Measurements from ENCODE around the gene SELENOI.
"Not testable (repeated sequence)": the region's sequence is repeated elsewhere in the genome, so short reads cannot be mapped to it uniquely, and the experiment has no call there.

SELENOI gene, protein sequence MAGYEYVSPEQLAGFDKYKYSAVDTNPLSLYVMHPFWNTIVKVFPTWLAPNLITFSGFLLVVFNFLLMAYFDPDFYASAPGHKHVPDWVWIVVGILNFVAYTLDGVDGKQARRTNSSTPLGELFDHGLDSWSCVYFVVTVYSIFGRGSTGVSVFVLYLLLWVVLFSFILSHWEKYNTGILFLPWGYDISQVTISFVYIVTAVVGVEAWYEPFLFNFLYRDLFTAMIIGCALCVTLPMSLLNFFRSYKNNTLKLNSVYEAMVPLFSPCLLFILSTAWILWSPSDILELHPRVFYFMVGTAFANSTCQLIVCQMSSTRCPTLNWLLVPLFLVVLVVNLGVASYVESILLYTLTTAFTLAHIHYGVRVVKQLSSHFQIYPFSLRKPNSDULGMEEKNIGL

DNA sequence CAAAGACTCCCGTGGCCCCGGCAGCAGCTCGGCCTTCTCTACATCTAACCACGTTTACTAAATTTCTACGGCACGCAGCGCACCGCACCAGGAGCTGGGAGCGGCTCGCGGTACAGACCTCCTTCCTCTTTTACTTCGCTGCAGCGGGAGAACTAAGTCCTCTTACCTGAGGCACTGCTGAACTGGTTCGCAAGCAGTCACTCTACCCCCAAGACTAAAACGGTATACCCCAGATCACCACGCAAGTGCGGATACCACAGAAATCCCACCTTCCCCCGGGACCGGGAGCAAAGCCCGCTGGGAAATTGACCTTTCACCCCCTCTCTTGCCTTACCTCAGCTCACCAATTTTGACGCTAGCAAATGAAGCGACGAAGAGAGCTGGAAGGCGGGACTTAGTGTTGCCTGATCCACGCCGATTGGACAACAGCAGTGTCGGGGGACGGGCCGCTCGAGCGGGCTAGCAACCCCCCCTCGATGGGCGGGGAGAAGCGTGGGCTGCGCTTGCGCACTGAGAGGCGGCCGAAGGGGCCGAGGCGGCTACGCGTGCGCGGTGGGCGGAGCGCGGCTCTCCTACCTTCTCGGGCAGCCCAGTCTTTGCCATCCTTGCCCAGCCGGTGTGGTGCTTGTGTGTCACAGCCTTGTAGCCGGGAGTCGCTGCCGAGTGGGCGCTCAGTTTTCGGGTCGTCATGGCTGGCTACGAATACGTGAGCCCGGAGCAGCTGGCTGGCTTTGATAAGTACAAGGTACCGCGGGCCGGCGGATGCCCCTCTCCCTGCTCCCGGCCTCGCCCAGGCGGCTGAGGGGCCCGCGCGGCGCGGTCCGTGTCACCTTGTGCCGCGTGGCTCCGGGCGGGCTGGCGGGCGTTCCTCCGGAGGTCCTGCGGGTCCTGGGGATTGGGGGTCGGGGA, at the start of gene SELENOI:
Gene SELENOI (plus strand): TSS at position 599 of the 909 bp plus-strand sequence. CDS start 90 bp downstream, at position 689.
- DNase-seq = peak; percentile 99

DNA sequence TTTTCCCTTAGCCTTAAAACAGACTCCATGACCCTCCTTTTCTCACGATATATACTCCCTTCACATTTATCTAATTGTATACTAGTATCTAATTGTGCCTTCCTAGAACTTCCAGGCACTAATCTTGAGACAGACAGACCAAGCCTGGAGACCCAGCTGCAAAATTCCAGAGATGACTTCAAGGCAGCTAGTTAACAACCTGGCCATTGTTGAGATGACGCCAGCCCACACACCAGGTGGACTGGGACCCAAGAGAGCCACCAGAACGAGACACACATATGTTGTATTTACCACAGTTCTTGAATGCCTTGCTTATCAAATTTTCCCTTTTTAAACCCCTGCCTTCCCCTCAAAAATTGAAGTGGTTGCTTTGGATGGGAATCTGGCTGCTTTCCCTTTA, 48.9 kb upstream of the SELENOI start:
- no peak for DNase-seq

DNA sequence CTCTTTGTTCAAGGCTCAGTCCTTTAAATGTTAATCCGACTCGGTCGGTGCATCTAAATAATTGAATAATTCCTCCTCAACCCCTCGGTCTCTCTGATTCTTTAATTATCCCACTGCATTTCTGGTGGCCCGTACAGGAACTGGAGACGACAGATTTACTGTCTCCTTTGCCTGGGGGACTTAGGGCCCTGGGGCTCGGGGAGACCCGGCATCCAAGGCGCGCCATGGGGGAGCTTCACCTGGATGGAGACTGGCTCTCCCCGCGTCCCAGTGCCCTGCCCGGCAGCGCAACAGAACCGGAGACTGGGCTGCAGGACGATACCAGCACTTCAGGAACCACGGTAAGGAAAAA, 47.7 kb upstream of the SELENOI start:
- DNase-seq = no peak

DNA sequence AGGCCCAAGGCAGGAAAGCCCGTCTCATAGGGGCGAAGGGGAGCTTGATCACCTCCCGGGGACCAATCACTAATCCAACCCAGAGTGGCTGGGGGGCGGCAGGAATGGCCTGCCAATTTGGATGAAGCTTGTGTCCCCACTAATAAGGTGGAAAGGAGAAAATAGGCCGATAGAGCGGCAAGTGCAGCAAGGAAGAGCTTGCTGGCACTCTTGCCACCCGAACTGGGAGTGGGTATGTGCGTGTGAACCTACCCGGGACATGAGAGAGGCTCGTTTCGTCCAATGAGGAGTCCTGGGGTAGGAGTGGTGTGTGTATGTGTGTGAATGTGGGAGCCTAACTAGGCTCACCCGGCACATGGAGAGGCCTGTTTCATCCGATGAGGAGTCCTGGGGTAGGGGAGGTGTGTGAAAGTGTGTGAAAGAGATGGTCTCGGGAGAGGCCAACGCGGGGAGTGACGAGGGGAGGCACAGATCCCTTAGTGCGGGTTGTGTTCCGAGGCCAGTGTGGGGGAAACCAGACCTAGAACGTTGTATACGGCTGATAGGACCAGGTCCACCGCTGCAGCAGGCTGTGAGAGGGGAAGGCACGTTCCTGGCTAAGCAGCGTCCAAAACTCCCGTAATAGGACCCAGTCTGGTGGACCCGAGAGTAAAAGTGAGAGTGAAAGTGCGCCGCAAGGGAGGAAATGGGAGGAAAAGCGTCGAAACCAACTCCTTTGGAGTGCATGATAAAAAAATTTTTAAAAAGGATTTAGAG, 47.1 kb upstream of the SELENOI start:
- DNase-seq = peak; percentile 29 to 40

DNA sequence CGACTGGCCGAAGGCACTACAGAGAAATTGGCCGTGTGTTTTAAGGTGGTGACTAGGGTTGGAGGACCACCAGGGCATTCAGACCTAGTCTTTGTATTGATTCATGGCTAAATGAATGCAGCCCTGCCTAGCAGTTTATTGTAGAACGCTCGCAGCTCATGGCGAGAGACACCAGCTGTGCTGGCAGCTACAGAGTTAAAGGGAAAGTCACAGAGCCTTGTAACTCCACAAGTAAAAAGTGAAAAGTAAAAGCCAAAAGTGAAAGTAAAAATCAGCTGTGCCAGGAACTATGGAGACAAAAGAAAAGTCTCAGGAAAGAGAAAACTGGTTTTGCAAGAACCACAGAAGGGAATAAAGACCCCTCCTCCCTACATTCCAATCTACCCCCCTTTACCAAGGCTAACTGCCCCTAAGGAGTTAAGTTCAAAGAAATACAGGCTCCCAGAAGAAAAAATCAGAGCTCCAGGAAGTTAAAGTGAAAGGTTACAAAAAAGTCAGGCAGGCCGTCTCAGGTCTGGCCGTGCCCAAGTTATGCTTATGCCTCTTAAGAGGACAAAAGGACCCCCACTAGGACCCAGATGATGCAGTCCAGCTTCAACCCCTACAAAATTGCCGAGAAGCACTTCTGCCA, 46.4 kb upstream of the SELENOI start:
- DNase-seq = peak; percentile 16 to 18

DNA sequence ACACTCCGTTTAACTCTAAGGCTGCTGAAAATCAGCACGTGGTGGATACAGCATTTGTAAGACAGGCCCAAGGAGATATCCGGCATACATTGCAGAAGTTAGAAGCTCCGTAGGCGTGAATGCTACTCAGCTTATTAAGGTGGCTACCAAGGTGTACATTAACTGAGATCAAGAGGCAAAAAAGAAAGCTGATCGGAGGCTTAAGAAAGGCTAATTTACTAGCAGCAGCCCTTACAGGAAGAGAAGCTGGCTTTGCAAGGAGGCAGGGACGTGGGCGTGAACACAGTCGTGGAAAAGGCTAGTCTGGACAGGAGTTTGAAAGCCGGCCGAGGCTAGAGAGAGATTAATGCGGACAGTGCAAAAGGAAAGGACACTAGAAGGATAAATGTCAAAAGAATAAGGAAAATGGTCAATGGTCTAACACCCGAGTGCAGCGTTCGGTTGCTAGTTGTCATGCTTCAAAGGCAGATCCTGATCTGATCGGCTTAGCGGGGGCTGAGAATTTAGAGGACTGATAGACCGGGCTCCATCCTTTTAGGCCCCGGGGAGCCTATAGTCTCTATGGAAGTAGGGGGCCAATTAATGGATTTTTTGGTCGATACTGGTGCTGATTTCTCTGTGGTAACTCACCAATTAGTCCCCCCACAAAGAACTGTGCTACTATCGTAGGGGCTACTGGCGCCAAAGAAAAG, 45.6 kb upstream of the SELENOI start:
- DNase-seq = peak; percentile 11 to 31

DNA sequence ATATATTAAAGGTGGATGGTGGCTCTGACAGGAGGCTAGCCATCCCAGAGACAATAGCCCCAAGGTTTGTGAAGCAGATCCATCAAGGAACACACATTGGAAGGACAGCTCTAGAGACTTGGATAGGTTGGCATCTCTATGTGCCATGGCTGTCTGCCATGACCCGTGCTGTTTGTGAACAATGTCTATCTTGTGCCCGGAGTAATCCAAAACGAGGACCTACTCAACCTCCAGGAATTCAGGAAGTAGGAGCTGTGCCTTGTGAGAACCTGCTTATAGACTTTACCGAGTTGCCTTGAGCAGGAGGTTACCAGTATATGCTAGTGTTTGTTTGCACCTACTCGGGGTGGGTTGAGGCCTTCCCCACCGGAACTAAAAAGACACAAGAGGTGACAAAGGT, 43.1 kb upstream of the SELENOI start:
- DNase-seq = no peak

DNA sequence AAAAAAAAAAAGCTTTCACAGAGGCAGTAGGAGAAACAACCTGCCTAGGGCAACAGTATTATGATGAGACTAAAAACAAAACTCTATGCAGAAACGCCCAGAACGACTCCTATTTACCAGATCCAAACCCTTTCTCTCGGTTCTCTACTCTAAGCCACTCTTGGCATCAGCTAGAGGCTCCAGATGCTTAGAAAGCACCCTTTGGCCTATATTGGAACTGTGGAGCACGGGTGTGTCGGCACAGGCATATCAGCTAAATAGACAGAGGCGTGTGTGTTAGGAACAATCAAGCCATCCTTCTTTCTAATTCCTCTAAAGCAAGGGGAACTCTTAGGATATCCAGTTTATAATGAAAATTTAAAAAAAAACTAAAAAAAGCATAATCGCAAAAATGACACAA, 40.8 kb upstream of the SELENOI start:
- DNase-seq = not testable (repeated sequence)

DNA sequence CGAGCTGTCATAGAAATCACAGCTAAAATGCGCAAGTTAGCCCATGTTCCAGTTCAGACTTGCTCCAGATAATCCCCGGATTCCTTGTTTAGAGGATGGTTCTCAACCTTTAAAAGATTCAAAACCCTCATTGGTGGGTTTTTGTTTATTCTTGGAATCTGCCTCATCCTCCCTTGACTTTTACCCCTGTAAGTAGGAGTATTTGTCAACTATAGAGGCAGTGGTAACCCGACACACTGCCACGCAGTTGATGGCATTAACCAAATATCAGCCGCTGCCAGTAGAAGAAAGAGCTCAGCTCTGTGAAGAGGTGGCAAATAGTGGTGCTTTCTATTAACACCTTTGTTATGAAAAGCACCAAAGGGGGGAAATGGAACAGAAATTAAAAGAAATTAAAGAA, 40.4 kb upstream of the SELENOI start:
- DNase-seq = no peak

DNA sequence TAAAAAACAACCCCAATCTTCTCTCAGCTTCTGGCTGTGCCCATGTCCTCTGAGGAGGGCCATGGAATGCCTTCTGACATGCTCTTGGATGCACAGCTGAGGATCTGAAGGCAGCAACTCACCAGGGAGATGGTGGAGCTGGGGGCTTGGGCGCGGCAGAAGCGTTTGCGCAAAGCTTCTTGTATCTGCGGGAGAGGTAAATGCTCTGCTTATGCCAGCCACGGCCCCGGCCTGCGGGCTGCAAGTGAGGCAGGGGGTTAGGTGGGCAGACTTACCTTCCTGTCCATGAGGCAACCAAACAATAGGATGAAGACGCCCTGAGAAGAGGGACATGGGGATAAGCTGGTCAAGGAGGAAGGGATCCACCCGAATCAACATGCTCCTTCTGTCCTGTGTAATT, 36.0 kb upstream of the SELENOI start:
- no peak for DNase-seq

DNA sequence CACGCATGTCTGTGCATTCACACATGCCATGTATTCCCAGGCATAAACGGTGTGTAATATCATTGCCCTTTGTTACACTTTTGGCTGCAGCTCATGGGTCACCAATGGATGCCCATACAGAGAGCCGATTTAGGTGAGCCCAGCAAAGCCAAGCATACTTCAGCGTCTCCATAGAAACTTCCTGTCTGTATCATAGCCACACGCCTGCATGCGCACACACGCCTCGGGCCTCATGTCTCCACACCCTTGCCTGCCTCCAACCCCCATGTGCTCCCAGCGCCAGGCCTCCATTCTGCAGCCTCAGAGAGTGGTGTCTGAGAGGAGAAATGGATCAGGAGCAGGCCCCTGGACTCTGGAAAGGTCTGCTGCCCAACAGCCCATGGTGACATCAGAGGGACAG, 33.5 kb upstream of the SELENOI start:
- DNase-seq = no peak

DNA sequence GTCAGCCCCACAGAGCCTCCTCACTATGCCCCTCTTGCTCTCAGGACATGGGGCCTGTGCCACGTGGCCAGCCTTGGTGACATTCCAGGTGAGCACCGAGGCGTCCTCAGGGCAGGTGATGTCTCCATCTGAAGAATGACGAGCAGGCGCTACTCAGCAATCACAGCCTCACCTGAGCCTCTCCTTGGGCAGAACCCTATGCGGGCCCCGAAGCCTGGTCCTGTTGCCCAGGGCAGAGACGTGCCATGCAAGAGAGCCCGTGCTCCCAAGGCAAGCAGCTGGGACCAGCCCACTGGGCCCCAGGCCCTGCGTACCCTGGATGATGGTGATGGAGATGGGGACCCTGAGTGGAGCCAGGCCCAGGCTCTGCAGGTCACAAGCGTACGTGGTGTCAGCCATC, 32.5 kb upstream of the SELENOI start:
- no peak for DNase-seq

DNA sequence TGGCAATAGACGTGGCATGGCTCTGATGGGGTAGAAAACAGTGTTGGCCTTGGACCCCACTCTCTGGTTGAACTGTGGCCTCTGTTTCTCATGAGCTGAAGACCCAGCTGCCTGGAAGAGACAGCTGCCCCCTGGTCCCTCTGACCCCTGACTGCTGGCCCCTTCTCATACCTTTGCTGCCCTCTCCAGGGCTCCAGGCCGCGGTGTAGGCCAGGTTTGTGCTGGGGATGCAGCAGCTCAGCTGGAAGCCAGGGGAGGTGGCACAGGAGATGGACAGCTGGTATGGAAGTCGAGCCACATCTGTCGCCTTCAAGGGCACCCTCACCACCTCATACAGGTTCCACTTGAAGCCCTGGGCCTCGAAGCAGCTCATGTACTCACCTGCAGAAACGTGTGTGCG, 31.7 kb upstream of the SELENOI start:
- no peak for DNase-seq

DNA sequence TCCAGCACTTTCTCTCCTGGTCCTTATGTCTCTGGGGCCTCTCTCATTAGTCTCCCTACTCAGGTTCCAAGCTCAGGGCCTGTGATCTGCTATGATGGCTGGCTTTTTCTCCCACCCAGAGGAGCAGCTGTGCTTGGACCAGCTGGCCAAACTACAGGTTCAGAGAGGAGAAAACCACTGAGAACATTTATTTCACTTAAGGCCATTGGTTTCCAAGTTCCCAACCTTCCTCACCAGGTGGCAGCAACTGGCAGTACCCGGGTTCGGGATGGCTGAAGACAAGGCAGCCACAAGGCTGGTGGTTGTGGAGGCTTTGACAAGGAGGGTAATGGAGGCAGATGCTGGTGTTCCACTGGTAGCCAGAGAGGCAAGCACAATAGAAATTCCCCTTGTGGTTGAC, 29.9 kb upstream of the SELENOI start:
- no peak for DNase-seq

DNA sequence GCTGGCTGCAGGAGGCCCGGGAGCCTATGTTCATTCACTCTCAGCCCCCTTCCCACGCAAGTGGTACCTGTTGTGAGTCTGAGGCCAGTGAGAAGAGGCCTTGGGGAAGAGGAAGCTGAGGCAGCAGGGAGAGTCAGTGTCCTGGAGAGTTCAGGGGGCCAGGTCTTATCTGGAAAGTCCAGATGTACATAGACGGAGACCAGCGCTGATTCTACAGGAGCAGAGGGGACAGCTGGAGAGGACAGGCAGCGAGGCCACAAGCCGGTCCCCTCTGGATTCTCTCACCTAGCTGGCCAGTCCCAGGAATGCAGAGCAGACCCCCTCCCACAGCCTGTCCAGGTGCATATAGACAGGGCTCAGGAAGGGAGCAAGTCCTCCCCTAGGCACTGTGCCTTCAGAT, 29.1 kb upstream of the SELENOI start:
- DNase-seq = no peak

DNA sequence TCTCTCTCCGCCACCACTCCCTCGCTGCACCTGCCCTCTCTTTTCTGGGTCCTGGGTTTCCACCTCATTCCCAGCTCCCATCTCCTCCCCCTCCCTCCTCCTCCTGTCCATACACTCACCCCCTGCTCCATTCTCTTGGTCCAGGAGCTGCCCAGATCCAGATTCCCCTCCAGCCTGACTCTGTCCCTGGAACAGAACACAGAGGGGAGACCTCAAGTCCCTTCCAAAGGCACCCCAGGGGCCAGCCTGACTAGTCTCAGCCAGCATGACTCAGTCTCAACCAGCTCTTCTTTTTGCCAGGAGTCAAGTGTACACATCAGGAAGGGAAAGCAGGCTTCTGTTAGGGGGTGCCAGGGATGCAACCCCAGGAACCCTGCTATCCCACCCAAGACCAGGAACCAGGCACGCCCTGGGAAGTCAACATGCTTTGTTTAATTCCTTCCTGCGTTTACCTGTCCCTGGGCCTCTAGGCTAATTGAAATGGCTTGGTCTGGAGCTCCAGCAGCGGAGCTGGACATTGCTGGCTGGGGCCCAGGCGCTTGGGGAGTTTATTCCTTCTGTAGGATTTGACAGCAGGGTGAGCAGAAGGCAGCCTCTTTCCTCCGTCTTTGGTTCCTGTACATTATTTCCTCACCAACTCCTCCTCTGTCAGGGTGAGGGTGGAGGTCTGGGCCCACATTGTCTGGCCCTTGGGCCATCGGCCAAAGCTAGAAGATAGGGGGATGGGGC, 28.4 kb upstream of the SELENOI start:
- no peak for DNase-seq

DNA sequence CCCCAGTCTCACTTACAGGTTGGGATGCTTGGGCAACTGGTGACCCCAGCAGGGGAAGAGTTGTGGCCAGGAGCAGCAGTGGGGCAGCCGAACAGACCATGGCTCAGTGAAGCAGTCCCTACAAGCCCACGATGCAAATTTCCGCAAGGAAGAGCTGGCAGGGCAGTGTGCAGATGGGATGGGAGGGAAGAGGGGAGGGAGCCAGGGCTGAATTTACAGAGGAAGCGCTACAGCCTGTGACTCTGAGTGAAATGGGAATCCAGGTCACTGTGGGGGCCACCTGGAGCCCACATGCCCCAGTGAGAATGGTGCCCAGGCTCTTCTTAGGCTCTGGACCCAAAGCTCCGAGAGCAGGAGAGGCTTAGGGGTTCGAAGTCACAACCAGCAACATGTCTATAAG, 27.0 kb upstream of the SELENOI start:
- DNase-seq = no peak

DNA sequence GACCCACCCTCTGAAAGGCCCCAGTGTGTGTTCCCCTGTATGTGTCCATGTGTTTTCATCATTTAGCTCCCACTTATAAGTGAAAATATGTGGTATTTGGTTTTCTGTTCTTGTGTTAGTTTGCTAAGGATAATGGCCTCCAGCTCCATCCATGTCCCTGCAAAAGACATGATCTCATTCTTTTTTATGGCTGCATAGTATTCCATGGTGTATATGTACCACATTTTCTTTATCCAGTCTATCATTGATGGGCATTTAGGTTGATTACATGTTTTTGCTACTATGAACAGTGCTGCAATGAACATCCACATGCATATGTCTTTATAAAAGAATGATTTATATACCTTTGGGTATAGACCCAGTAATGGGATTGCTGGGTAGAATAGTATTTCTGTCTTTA, 21.5 kb upstream of the SELENOI start:
- DNase-seq = not testable (repeated sequence)

DNA sequence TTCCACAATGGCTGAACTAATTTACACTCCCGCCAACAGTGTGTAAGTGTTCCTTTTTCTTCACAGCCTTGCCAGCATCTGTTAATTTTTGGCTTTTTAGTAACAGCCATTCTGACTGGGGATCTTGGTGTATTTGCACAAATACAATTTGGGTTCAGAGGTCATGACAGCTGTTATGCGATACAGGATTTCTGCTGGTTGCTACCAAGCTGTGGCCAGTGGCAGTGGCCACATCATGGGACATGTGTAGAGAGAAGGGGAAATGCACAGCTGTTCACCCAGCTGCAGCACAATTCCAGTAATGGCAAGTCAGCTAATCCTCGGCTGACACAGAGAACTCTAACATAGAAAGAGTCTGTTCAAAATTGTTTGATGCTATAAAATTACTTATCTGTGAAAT, 21.0 kb upstream of the SELENOI start:
- no peak for DNase-seq

DNA sequence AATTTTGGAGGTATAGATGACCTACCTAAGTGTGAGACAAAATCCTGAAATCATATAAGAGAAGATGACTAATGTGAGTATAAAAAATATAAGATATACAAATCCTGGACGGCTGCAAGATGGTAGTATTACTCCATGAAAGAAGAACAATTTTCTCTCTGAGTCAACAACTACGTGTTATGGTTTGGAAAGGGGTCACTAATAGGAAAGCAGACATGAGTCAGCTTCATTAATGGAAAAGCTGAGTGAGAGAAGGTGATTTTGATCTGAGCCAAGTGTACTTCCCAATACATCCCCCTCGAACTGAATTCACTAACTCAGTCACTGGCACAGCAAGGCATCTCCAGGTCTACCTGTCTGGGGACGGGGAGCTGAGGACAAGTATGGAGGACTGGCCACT, 20.1 kb upstream of the SELENOI start:
- no peak for DNase-seq

DNA sequence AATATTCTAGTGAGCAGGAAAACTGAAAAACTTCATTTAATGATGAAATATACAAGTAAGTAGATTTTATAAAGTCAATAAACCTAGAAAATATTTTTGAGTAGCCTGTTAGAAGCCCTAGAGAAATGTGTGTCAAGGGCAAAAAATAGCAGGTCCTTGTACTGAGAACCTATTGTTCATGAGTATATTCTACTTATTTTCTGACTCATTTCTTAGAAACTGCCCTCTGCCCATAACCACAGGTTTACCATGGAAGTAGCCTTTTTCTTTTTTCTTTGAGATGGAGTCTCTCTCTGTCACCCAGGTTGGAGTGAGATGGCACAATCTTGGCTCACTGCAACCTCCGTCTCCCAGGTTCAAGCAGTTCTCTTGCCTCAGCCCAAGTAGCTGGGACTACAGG, 19.4 kb upstream of the SELENOI start:
- DNase-seq = no peak

Data from activated CD4-positive, alpha-beta T cell treated with anti-CD3 and anti-CD28 coated beads, Interleukin-2, amount 50 U/mL, for 48 hours (primary cell).